Measurements from ENCODE around the gene ARIH1.

The ARIH1 gene

GRCh38 chr15:72487070-72487797 is 13.1 kb downstream of the ARIH1 start:
- in situ Hi-C loops (cut with MboI; ENCODE audit: low sequenced_read_pairs): no loop called here

- in situ Hi-C loops (cut with MboI; ENCODE audit: low sequenced_read_pairs): no loop called here
These were observed 14.4 kb downstream of the ARIH1 start for GRCh38 chr15:72488558-72488957.

GRCh38 chr15:72489943-72490554 is 15.9 kb downstream of the ARIH1 start:
- in situ Hi-C loops (cut with MboI; ENCODE audit: low sequenced_read_pairs): no loop called here

- in situ Hi-C loops (cut with MboI; ENCODE audit: low sequenced_read_pairs): no loop called here
These were observed 17.6 kb downstream of the ARIH1 start for GRCh38 chr15:72491768-72492167.

- in situ Hi-C loops (cut with MboI; ENCODE audit: low sequenced_read_pairs): no loop called here
These were observed 18.6 kb downstream of the ARIH1 start for GRCh38 chr15:72492733-72493132.

GRCh38 chr15:72493220-72493619 is 19.1 kb downstream of the ARIH1 start:
- in situ Hi-C loops (cut with MboI; ENCODE audit: low sequenced_read_pairs): no loop called here

- in situ Hi-C loops (cut with MboI; ENCODE audit: low sequenced_read_pairs): no loop called here
These were observed 20.9 kb downstream of the ARIH1 start for GRCh38 chr15:72495007-72495406.

GRCh38 chr15:72496783-72497182 is 22.7 kb downstream of the ARIH1 start:
- in situ Hi-C loops (cut with MboI; ENCODE audit: low sequenced_read_pairs): no loop called here

- in situ Hi-C loops (cut with MboI; ENCODE audit: low sequenced_read_pairs): no loop called here
These were observed 23.3 kb downstream of the ARIH1 start for GRCh38 chr15:72497402-72497801.

- in situ Hi-C loops (cut with MboI; ENCODE audit: low sequenced_read_pairs): no loop called here
These were observed 28.2 kb downstream of the ARIH1 start for GRCh38 chr15:72502220-72502809.

- in situ Hi-C loops (cut with MboI; ENCODE audit: low sequenced_read_pairs): no loop called here
These were observed 29.0 kb downstream of the ARIH1 start for GRCh38 chr15:72503147-72503546.

GRCh38 chr15:72507402-72508092 is 33.4 kb downstream of the ARIH1 start:
- in situ Hi-C loops (cut with MboI; ENCODE audit: low sequenced_read_pairs): no loop called here

GRCh38 chr15:72509484-72509883 is 35.4 kb downstream of the ARIH1 start:
- in situ Hi-C loops (cut with MboI; ENCODE audit: low sequenced_read_pairs): no loop called here

GRCh38 chr15:72511536-72511935 is 37.4 kb downstream of the ARIH1 start:
- in situ Hi-C loops (cut with MboI; ENCODE audit: low sequenced_read_pairs): no loop called here

GRCh38 chr15:72515591-72516389 is 41.7 kb downstream of the ARIH1 start:
- in situ Hi-C loops (cut with MboI; ENCODE audit: low sequenced_read_pairs): no loop called here

GRCh38 chr15:72516777-72517176 is 42.6 kb downstream of the ARIH1 start:
- in situ Hi-C loops (cut with MboI; ENCODE audit: low sequenced_read_pairs): no loop called here

- in situ Hi-C loops (cut with MboI; ENCODE audit: low sequenced_read_pairs): no loop called here
These were observed 47.6 kb downstream of the ARIH1 start for GRCh38 chr15:72521682-72522081.

GRCh38 chr15:72532991-72533601 is 59.0 kb downstream of the ARIH1 start:
- in situ Hi-C loops (cut with MboI; ENCODE audit: low sequenced_read_pairs): no loop called here

GRCh38 chr15:72534523-72534922 is 60.4 kb downstream of the ARIH1 start:
- in situ Hi-C loops (cut with MboI; ENCODE audit: low sequenced_read_pairs): no loop called here

GRCh38 chr15:72535911-72536310 is 61.8 kb downstream of the ARIH1 start:
- in situ Hi-C loops (cut with MboI; ENCODE audit: low sequenced_read_pairs): no loop called here

All from HL-60/S4 (cell line).